H1 (cell line): ENCODE data around the gene HMX1. TPM values are rescaled to one million over a fixed set of nuclear protein-coding genes. Genes with fewer than 3 reads are reported as not detected.

Experiments
- CTCF ChIA-PET: fragments of 300-600 bp; sonication (Branson Sonifier 250); formaldehyde crosslinking; loops from one replicate; lab custom pipeline; 2021; ENCODE audit not compliant: partially characterized antibody; lab: Charles Lee
- POLR2A ChIA-PET: fragments of 300-600 bp; sonication (Branson Sonifier 250); formaldehyde crosslinking; loops from one replicate; lab custom pipeline; 2021; ENCODE audit warnings: inconsistent platforms; ENCODE audit not compliant: partially characterized antibody; lab: Charles Lee
- DNase-seq, 2 experiments: peaks; one replicate each; pipeline versions ENCODE4 v3.0.0 to v3.0.0-alpha.2; 2010 to 2022; ENCODE audit warnings: low spot score in 2 of 2, low read depth in 1 of 2, mixed read lengths in 1 of 2
- FAIRE-seq: peaks from 2 replicates; lab custom pipeline; 2011; peaks lifted over from hg19 to GRCh38; lab: Jason Lieb, UNC
- H2AFZ ChIP-seq: 2 replicates; pipeline ENCODE4 v1.8.1; 2012; ENCODE audit warnings: low read length, inconsistent platforms
- H2AK5ac ChIP-seq: 2 replicates; pipeline ENCODE4 v1.6.1; 2013; ENCODE audit warnings: low read depth, low read length
- H2BK120ac ChIP-seq: replicated peaks from 2 replicates; pipeline ENCODE3; 2013; ENCODE audit warnings: low read depth, low read length, inconsistent platforms
- H2BK12ac ChIP-seq: 2 replicates; pipeline ENCODE4 v1.6.1; 2013; ENCODE audit warnings: low read depth, low read length
- H2BK15ac ChIP-seq: 2 replicates; pipeline ENCODE4 v1.6.1; 2013; ENCODE audit warnings: low read length
- H2BK20ac ChIP-seq: 2 replicates; pipeline ENCODE4 v1.6.1; 2013; ENCODE audit warnings: low read length
- H2BK5ac ChIP-seq: 2 replicates; pipeline ENCODE4 v1.6.1; 2013; ENCODE audit warnings: low read depth, low read length
- H3K14ac ChIP-seq: 2 replicates; pipeline ENCODE4 v1.6.1; 2013; ENCODE audit warnings: inconsistent platforms; ENCODE audit not compliant: insufficient read length
- H3K18ac ChIP-seq: 2 replicates; pipeline ENCODE4 v1.6.1; 2013; ENCODE audit warnings: low read length; ENCODE audit errors: extremely low read depth
- H3K23ac ChIP-seq: 2 replicates; pipeline ENCODE4 v1.6.1; 2013; ENCODE audit warnings: inconsistent platforms; ENCODE audit not compliant: insufficient read length
- H3K23me2 ChIP-seq: 2 replicates; pipeline ENCODE4 v1.6.1; 2013; ENCODE audit warnings: low read depth, low read length
- H3K27ac ChIP-seq: 2 replicates; pipeline ENCODE4 v1.6.1; 2011; ENCODE audit warnings: low read depth, low read length, inconsistent platforms
- H3K27me3 ChIP-seq, 4 experiments: replicated peaks in 1 of 4; 1 replicate in 1 of 4; 2 replicates in 3 of 4; pipeline versions ENCODE4 v1.6.1 to v1.8.1; 2011 to 2013; ENCODE audit warnings: low read length in 3 of 4, mild to moderate bottlenecking in 3 of 4, inconsistent platforms in 2 of 4, mixed read lengths in 2 of 4, moderate library complexity in 1 of 4; ENCODE audit not compliant: control insufficient read depth in 3 of 4, insufficient read depth in 3 of 4; ENCODE audit errors: extremely low read depth in 1 of 4
- H3K36me3 ChIP-seq, 4 experiments: 2 replicates each; pipeline versions ENCODE4 v1.6.1 to v1.8.1; 2011 to 2013; ENCODE audit warnings: mild to moderate bottlenecking in 4 of 4, low read length in 3 of 4, moderate library complexity in 2 of 4, control low read depth in 1 of 4, inconsistent platforms in 1 of 4; ENCODE audit not compliant: insufficient read depth in 4 of 4, control insufficient read depth in 2 of 4
- H3K4ac ChIP-seq: replicated peaks from 2 replicates; pipeline ENCODE3; 2013; ENCODE audit warnings: low read length, low read depth, mixed read lengths, inconsistent platforms; ENCODE audit not compliant: insufficient read length
- H3K4me1 ChIP-seq, 4 experiments: replicated peaks in 1 of 4; 1 replicate in 1 of 4; 2 replicates in 3 of 4; pipeline versions ENCODE4 v1.6.1 to v1.8.1; 2011 to 2013; ENCODE audit warnings: low read length in 3 of 4, inconsistent platforms in 2 of 4, mixed read lengths in 1 of 4; ENCODE audit not compliant: insufficient read depth in 4 of 4, control insufficient read depth in 3 of 4
- H3K4me2 ChIP-seq, 2 experiments: 2 replicates each; pipeline versions ENCODE4 v1.6.1 to v1.8.1; 2011 to 2013; ENCODE audit warnings: low read depth in 2 of 2, low read length in 2 of 2, control low read depth in 1 of 2, inconsistent platforms in 1 of 2, mild to moderate bottlenecking in 1 of 2; ENCODE audit not compliant: insufficient read depth in 1 of 2
- H3K4me3 ChIP-seq, 4 experiments: fragments of 200-600, 300-600 bp in 1 of 4; sonication (generic), shearing (Covaris generic), sonication (Bioruptor Twin) in 1 of 4; 2 replicates each; pipeline versions ENCODE4 v1.5.1 to v1.8.1; 2011 to 2016; ENCODE audit warnings: low read length in 4 of 4, low read depth in 3 of 4, control low read depth in 2 of 4, inconsistent platforms in 2 of 4, mild to moderate bottlenecking in 2 of 4, mixed read lengths in 1 of 4, moderate library complexity in 1 of 4; ENCODE audit not compliant: insufficient read depth in 2 of 4; ENCODE audit errors: extremely low read depth in 1 of 4
- H3K56ac ChIP-seq: replicated peaks from 2 replicates; pipeline ENCODE3; 2013; ENCODE audit warnings: low read depth, mild to moderate bottlenecking, mixed read lengths, low read length, inconsistent platforms; ENCODE audit not compliant: insufficient read length
- H3K79me1 ChIP-seq: 2 replicates; pipeline ENCODE4 v1.6.1; 2013; ENCODE audit warnings: low read depth, low read length, control low read depth
- H3K79me2 ChIP-seq, 2 experiments: 2 replicates each; pipeline versions ENCODE4 v1.6.1 to v1.8.1; 2012 to 2013; ENCODE audit warnings: low read length in 2 of 2, mild to moderate bottlenecking in 2 of 2, inconsistent platforms in 1 of 2; ENCODE audit not compliant: insufficient read depth in 2 of 2, control insufficient read depth in 1 of 2
- H3K9ac ChIP-seq, 4 experiments: replicated peaks in 1 of 4; 1 replicate in 1 of 4; 2 replicates in 3 of 4; pipeline versions ENCODE4 v1.6.1 to v1.8.1; 2011 to 2013; ENCODE audit warnings: low read depth in 3 of 4, low read length in 3 of 4, control low read depth in 2 of 4, mild to moderate bottlenecking in 2 of 4, moderate library complexity in 2 of 4, inconsistent platforms in 1 of 4; ENCODE audit errors: extremely low read depth in 1 of 4
- H3K9me3 ChIP-seq, 2 experiments: 2 replicates each; pipeline versions ENCODE4 v1.6.1 to v1.8.1; 2012 to 2013; ENCODE audit warnings: mild to moderate bottlenecking in 2 of 2, moderate library complexity in 2 of 2, control low read depth in 1 of 2, inconsistent platforms in 1 of 2, low read depth in 1 of 2, low read length in 1 of 2, mixed read lengths in 1 of 2; ENCODE audit not compliant: insufficient read depth in 2 of 2
- H4K20me1 ChIP-seq, 2 experiments: replicated peaks in 1 of 2; 2 replicates each; pipeline versions ENCODE3 to v1.8.1; 2011 to 2013; ENCODE audit warnings: inconsistent platforms in 2 of 2, low read length in 2 of 2, mild to moderate bottlenecking in 1 of 2; ENCODE audit not compliant: insufficient read depth in 2 of 2, control insufficient read depth in 1 of 2
- H4K5ac ChIP-seq: 2 replicates; pipeline ENCODE4 v1.6.1; 2013; ENCODE audit warnings: low read length, low read depth, mixed read lengths, inconsistent platforms; ENCODE audit not compliant: insufficient read length
- H4K8ac ChIP-seq: 2 replicates; pipeline ENCODE4 v1.8.0; 2013; ENCODE audit warnings: mild to moderate bottlenecking, moderate library complexity, low read length, inconsistent platforms; ENCODE audit not compliant: insufficient read depth; ENCODE audit errors: extremely low read depth
- H4K91ac ChIP-seq: replicated peaks from 2 replicates; pipeline ENCODE3; 2013; ENCODE audit warnings: low read length, mixed read lengths, inconsistent platforms; ENCODE audit not compliant: insufficient read length
- EP300 ChIP-seq, 2 experiments: IDR thresholded peaks; 1 replicate in 1 of 2; 2 replicates in 1 of 2; pipeline ENCODE4 v1.6.1; 2011 to 2012; ENCODE audit warnings: low read depth in 2 of 2, low read length in 2 of 2, mild to moderate bottlenecking in 2 of 2, borderline replicate concordance in 1 of 2, inconsistent platforms in 1 of 2, moderate library complexity in 1 of 2
- KDM1A ChIP-seq: fragments of 200-600, 300-600 bp; sonication (generic); IDR thresholded peaks from 2 replicates; pipeline ENCODE4 v1.7.1; 2016; ENCODE audit warnings: mild to moderate bottlenecking, low read length, borderline replicate concordance
- WGBS, 2 experiments: shearing (Covaris generic) in 1 of 2; methylation state at CpG; one replicate each; pipeline versions ENCODE4 v1.1.6 to v1.1.7; 2013 to 2015; ENCODE audit warnings: low lambda C conversion rate in 2 of 2, mixed read lengths in 2 of 2, inconsistent platforms in 1 of 2, low coverage in 1 of 2, missing lambda C conversion rate in 1 of 2; ENCODE audit not compliant: insufficient replicate concordance in 2 of 2, insufficient coverage in 1 of 2, insufficient read length in 1 of 2; ENCODE audit errors: extremely low coverage in 1 of 2, missing lambda C conversion rate in 1 of 2; 5-methylcytosine and 5-hydroxymethylcytosine counted together
- polyA plus RNA-seq, 7 experiments: library from polyadenylated mRNA; depleted of rRNA in 3 of 7; stranded (reverse) in 5 of 7; unstranded in 2 of 7; fragments of >200 nt in 5 of 7; fragments of 200-250 nt in 2 of 7; gene quantifications; 1 replicate in 5 of 7; 2 replicates in 1 of 7; 4 replicates in 1 of 7; pipeline versions ENCODE4 v1.2.1 to v1.2.3, GENCODE V29; 2011 to 2013; ENCODE audit warnings: missing spikeins in 2 of 7, mixed read lengths in 2 of 7
- total RNA-seq: library from RNA; stranded (reverse); fragmentation: NEBNext Ultra II Directional; extraction: Animal tissue kit (Norgen Biotek cat#: 25700); gene quantifications from 2 replicates; pipeline ENCODE4 v1.2.1, GENCODE V29; 2021

Gene HMX1
- total and polyA plus RNA-seq, 2 of the 8 experiments (the other 6 are each of a cell fraction or from before 2014, with no cell fraction given), result 0.26 TPM; not detected in 1

DNA sequence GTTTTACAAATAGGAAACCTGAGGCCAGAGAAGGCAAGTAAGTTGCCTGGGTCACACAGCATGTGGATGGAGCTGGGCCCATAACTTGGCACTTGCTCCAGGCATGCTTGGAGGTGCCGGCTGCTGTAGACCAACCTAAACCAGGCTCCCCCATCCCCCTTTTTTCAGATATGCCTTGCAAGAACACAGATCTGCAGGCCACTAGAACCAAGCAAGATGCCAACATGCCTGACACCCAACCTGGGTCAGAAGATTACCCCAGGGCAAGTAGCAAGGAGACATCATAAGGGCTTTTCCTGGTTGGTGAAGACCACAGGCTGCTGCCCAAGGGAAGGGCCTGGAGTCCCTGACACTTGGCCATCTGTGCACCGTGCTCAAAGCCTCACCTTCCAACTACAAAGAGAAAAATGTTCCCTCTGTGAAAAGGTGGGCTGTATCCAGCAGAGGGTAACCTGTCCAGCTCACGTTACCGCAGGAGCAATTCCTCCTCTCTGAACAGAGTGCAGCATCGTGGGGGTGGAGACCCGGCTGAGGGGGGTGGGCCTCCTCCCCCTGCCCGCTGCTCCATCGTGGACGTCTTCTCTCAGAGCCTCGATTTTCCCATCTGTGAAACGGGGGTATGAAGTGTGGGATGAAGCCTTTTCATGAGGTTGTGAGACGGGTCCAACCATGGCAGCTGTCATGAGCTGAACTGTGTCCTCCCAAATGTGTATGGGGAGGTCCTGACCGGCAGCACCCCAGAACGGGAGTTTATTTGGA is 23.0 kb downstream of the HMX1 start:
- POLR2A ChIA-PET, result no interaction called here
- TF ChIP-seq KDM1A (0 out of 2 replicates have a peak, but pooled peaks have one; percentile 36), EP300 (IDR thresholded peaks at IDR 0.05; ENCODE audit: borderline replicate concordance in 1 of 2, low read depth in 2 of 2, low read length in 2 of 2) (no peak)

More for the DNA sequence above, 23.0 kb downstream of the HMX1 start:
- CTCF ChIA-PET, result interaction anchor here (1.0 to 2.1 kb wide), 9 partner anchors 10 to 209 kb away, joined by 3 to 7 read pairs (median 4); no protein-coding TSS in a partner anchor
- no peaks in the 10 kb centered on the region for H3K23me2 ChIP-seq
- no peaks in the 10 kb centered on the region for H3K79me1 ChIP-seq
- H4K8ac ChIP-seq, result no peak overlapping the region
- H3K9me3 ChIP-seq, result no peaks in the 10 kb centered on the region
- no peak overlapping the region for H3K27ac ChIP-seq
- no peak overlapping the region for H2BK5ac ChIP-seq
- DNase-seq, result peak in 1 of 2 experiments; percentile 35
- no peak overlapping the region for H2AFZ ChIP-seq
- no peak overlapping the region for H3K9ac ChIP-seq
- peaks cover 0 to 3% of the 10 kb centered on the region in 2 experiments for H4K20me1 ChIP-seq
- H3K4ac ChIP-seq, result no peak overlapping the region
- H3K79me2 ChIP-seq, result no peaks in the 10 kb centered on the region
- H3K27me3 ChIP-seq, result peaks cover 0 to 8% (median 4%) of the 10 kb centered on the region in 4 experiments; a peak in 5 of 7 replicates
- H2BK15ac ChIP-seq, result no peak overlapping the region
- H4K5ac ChIP-seq, result no peak overlapping the region
- FAIRE-seq, result no peak
- H4K91ac ChIP-seq, result no peak overlapping the region
- H2AK5ac ChIP-seq, result no peak overlapping the region
- 83% methylated on average over 14 of the region's 14 CpGs; no CpG with 5 or more reads in 1 of the 2 experiments for WGBS, 2 experiments
- H3K4me1 ChIP-seq, result no peaks in the 10 kb centered on the region
- no peak overlapping the region for H3K4me2 ChIP-seq
- no peak overlapping the region for H3K4me3 ChIP-seq
- H3K56ac ChIP-seq, result no peak overlapping the region
- no peak overlapping the region for H2BK120ac ChIP-seq
- no peak overlapping the region for H3K18ac ChIP-seq
- no peak overlapping the region for H2BK12ac ChIP-seq
- H3K36me3 ChIP-seq, result no peaks in the 10 kb centered on the region
- no peak overlapping the region for H3K23ac ChIP-seq
- no peak overlapping the region for H3K14ac ChIP-seq
- no peak overlapping the region for H2BK20ac ChIP-seq
